Activated CD4-positive, alpha-beta T cell treated with anti-CD3 and anti-CD28 coated beads, Interleukin-2, Interleukin-4, amounts not matched to agents 100 ng/mL and 50 ng/mL, durations not matched to agents 16 hours and 8 hours (primary cell): ENCODE measurements around the gene NTHL1.

Experiments
- DNase-seq: peaks from one replicate; pipeline ENCODE4 v3.0.0-alpha.2; 2020; ENCODE audit warnings: low spot score

The NTHL1 gene

DNA sequence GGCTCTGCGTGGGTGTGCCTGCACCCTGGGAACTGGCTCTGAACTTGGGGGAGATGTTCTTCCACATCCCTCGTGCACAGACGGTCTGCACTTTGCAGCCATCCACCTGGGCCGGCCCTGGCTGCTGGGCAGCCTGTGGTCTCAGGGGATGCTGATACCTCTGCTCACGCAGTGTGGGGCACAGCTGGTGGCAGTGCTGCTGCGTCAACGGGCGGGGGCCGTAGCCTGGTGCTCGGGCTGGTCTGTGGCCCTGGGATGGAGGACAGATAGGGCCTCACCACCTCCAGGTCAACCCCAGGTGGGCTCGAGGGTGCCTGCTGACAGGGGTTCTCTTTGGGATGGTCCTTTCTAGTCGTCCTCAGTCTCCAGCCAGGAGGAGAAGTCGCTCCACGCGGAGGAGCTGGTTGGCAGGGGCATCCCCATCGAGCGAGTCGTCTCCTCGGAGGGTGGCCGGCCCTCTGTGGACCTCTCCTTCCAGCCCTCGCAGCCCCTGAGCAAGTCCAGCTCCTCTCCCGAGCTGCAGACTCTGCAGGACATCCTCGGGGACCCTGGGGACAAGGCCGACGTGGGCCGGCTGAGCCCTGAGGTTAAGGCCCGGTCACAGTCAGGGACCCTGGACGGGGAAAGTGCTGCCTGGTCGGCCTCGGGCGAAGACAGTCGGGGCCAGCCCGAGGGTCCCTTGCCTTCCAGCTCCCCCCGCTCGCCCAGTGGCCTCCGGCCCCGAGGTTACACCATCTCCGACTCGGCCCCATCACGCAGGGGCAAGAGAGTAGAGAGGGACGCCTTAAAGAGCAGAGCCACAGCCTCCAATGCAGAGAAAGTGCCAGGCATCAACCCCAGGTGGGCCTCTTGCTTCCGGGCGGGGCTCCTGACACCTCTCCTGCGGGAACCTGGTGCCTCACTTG, 36.5 kb upstream of the NTHL1 start:
- no peak for DNase-seq

DNA sequence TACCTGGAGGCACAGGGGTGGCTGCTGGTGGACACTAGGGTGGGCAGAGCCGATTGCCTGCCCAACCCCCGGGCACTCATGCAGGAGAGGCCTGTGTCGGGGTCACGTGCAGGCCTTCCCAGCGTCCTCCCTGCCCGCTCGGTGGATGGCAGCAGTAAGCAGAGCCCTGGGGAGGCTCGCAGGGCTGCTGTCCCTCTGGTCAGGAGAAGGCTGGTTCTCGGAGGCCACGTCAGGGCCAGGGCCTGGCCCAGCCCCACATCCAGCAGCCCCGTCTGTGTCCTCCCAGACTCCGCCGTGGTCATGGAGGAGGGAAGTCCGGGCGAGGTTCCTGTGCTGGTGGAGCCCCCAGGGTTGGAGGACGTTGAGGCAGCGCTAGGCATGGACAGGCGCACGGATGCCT, 35.8 kb upstream of the NTHL1 start:
- no peak for DNase-seq

DNA sequence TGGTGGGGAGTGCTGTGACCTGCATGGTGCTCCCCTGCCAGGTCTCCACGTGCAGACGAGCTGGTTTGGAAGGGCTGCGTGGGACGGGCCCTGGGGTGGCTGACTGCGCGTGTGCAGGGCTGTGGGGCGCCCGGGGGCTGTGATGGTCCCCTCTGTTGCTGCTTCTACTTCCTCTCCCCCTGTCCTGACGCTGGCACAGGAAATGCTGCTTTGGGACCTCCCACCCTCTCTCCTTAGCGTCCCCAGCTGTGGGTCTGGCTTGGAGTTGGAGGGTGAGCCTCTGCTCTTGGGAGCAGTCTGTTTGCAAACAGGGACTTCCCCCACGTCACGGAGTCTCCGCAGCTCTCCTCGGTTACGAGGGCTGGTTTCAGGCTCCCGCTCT, 35.3 kb upstream of the NTHL1 start:
- no peak for DNase-seq

DNA sequence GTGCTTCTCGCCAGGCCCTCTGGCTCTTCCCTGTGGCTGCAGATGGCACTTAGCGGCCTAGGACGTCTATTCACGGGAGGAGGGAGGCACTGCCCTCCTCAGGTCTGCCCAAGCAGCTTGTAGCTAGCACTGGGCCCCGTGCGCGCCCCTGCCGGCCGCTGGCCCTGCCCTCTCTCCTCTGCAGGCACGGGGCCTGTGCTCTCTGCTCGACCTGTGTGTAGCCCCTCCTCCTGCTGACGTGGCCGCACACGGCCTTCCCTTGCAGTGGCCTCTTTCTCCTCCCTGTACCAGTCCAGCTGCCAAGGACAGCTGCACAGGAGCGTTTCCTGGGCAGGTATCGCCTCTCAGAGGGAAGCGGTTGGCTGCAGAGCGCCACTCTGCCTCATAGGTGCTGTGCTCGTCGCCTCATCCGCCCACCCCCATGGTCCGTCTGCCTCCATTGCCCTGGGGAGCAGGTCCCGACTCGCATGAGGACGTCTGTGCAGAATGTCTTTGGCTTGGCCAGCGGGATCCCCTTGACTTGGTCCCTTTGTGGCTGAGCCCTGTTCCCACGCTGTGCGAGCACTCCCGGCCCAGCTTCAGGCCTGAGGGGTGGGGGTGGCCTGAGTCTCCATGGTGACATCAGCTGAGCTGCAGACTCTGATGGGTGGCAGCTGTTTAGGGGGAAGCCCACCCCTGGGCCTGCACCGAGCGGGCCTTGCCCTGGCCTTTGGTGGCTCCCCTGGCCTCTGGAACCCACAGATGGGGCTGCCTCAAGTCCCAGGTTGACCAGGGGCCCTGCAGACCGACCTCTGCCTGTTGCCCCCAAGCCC, 34.7 kb upstream of the NTHL1 start:
- no peak for DNase-seq

DNA sequence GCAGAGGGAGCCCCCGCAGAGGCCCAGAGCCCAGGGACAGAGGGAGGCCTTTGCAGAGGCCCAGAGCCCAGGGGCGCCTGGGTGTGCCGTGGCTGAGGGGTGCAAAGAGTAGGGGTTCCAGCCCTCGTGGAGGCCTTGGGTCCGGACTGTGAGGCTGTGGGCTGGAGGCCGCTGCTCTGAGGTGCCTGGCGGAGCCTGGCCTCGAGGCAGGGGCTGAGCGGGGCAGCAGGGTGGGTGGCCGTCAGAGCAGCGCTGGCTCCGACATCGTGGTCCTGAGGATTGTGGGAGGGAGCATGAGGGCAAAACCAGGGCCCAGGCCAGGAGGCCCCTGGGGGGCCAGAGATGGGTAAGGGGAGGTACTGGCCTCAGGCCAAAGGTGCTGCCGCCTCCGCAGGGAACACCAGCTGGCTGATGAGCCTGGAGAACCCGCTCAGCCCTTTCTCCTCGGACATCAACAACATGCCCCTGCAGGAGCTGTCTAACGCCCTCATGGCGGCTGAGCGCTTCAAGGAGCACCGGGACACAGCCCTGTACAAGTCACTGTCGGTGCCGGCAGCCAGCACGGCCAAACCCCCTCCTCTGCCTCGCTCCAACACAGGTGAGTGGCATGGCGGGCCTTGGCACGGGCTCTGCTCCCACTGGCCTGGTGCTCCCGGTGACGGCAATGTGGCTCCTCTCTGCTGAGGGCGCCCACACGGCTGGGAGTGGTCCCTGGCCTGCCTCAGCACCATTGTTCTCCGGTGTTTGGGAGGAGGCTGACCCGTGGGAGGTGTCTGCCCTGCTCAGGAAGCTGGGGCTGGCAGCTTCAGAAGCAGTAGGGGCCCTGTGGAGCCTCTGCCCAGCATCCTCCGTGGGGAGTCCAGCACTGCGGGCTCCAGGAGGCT, 33.8 kb upstream of the NTHL1 start:
- no peak for DNase-seq

DNA sequence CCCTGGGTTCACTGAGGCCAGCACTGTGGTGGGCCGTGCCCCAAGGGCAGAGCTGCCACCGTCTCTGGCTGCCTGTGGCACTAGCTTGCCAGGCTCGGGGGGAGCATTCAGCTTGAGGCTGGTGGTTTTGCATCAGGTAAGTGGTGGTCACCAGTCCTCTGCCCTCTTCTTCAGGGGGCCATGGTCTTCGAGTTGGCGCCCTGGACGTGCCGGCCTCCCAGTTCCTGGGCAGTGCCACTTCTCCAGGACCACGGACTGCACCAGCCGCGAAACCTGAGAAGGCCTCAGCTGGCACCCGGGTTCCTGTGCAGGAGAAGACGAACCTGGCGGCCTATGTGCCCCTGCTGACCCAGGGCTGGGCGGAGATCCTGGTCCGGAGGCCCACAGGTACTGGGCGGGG, 32.4 kb upstream of the NTHL1 start:
- no peak for DNase-seq

DNA sequence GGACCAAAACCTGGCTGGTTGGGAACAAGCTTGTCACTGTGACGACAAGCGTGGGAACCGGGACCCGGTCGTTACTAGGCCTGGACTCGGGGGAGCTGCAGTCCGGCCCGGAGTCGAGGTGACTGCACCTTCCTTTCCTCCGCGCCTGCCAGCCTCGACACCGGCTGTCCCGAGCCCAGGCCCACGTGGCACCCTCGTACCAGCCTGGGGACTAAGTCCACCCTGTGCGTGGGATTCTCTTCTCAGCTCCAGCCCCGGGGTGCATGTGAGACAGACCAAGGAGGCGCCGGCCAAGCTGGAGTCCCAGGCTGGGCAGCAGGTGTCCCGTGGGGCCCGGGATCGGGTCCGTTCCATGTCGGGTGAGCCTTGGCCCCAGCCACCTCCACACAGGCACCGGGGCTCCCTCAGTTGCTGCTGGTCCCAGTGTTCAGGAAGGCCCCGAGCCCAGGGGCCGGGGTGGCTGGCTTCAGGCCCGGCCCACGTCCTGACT, 31.7 kb upstream of the NTHL1 start:
- DNase-seq: no peak

DNA sequence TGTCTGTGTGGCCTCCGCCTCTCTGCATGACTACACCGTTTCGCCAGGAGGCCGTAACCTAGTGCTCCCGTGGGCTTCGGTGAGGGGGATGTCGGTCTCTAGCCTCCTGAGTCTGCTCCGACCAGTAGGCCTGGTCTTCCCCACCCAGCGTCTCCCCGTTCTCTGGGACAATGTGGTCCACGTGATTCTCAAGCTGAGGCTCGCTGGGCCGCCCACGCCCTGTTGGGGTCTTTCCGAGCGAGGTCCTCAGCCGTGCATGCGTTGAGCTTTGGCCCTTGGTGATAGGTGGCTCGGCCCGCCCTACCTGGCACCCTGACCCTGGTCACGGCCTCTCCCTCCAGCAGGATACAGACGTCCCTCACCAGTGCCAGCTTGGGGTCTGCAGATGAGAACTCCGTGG, 31.1 kb upstream of the NTHL1 start:
- DNase-seq: no peak

DNA sequence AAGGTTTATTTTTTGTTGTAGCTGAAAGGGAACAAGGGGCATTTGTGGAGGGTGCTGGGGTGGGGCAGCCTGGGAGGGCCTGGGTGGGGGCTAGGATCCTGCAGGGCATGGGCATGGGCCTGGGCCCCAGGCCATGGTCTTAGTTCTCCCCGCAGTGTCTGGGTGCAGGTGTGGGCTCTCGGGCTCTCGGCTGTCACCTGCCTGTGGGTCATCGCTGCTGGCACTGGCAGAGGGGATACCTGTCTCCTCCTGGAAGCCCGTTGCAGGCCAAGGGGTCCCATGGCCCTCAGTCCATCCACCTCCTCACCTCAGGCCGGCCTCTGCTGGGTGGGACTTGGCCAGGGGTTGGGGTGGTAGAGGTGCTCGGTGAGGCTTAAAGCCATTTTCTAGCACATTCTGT, 30.5 kb upstream of the NTHL1 start:
- no peak for DNase-seq

DNA sequence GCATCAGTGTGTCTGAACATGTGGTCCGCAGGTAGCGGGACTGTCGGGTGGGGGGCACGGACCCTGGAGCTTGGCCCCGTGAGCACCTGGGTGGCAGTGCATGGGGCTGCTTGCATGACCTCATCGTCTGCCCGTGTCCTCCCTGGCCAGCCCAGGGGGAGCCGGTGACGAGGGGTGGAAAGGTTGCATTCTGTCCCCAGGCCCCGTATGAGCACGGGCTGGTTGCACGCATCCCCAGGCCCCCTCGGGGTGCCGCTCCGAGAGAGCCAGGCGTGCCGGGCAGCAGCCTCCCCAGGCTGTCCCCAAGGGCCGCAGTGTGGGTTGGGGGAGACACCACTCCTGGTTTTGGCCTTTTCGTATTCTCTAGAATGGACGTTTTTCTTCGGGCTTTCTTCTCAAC, 30.1 kb upstream of the NTHL1 start:
- no peak for DNase-seq

DNA sequence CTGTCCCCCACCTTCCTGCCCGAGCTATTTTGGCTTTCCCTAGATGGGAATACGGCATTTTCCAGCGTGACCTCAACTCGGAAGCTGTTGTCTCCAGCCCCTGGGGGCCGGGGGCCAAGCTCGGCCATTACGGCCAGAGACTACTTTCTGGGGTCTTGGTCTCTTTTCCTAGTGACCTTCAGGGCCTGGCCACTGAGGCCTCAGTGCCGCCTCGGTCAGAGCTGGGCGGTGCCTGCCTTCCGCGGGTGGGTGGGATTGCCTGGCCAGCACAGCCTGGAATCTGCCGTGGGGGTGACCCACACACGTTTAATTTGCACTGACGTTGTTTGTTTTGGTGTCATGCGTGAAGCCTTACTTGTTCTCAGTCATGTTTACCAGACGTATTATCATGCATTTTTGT, 29.4 kb upstream of the NTHL1 start:
- no peak for DNase-seq

DNA sequence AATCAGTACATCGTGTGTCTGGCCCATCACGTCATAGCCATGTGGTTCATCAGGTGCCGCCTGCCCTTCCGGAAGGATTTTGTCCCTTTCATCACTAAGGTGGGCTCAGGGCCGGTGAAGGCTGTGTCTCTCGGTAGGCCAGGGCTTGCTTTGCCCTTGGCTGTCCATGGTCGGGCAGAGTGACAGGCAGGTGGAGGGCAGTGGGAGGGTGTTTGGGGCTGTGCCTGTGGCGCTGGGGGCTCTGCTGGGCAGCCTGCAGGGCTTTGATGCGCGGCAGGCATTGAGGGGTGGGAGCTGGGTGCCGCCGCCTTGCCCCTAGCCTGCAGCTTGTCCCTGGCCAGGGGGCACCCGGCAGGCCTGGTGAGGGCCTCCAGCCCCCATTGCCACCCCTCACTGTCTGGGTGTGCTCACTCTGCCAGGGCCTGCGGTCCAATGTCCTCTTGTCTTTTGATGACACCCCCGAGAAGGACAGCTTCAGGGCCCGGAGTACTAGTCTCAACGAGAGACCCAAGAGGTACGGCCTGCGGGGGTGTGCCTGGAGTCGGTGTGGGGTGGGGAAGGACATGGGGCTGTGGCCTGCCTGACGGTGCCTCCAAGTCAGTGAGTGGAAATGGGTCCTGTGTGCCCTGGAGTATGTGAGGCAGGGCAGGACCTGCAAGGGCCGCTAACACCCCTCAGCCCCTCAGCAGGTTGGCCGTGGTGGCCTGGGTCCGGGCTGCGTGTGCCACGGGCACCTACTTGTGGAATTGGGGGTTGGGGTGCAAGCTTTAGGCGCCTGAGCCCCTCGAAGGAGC, 28.6 kb upstream of the NTHL1 start:
- no peak for DNase-seq

DNA sequence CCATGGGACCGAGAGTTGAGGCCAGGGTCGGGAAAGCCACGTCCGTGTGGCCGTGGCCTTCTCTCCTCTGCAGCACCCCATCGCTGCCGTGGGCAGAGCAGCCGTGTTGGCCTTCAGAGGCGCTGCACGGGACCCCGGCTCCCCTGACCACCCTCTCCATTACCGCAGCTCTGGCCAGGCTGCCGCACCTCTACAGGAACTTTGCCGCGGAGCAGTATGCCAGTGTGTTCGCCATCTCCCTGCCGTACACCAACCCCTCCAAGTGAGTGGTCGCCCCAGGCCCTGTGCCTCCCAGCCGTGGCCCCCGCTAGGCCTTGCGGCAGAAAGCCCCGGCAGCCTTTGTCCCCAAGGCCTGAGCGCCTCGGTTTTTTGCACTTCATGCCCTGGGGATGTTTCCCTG, 28.0 kb upstream of the NTHL1 start:
- no peak for DNase-seq

DNA sequence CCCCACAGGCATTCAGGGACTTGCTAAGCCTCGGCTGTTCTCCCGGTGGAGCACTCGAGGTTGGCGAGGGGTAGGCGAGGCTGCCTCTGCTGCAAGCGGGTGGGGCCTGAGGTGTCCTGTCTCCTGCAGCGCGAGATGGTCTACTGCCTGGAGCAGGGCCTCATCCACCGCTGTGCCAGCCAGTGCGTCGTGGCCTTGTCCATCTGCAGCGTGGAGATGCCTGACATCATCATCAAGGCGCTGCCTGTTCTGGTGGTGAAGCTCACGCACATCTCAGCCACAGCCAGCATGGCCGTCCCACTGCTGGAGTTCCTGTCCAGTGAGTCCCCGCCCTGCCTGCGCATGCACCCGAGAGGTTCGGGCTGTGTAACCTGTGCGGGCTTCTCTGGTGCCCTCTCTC, 26.4 kb upstream of the NTHL1 start:
- no peak for DNase-seq

DNA sequence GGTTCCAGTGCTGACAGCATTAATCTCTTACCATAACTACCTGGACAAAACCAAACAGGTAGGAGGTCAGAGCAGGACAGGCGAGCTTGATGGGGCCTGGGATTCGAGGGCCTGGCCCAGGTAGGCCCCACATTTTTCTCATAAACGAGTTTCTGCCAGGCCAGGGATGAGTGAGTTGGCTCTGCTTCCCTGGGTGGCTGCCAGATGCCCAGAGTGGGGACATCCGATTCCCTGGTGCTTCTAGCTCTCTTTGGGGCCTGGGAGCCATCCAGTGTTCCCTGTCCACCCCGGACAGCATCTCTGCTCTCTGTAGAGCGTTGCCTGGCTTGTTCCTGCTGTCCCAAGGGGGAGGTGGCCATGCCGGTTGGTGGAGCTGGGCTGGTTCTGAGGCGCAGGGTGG, 25.3 kb upstream of the NTHL1 start:
- no peak for DNase-seq

DNA sequence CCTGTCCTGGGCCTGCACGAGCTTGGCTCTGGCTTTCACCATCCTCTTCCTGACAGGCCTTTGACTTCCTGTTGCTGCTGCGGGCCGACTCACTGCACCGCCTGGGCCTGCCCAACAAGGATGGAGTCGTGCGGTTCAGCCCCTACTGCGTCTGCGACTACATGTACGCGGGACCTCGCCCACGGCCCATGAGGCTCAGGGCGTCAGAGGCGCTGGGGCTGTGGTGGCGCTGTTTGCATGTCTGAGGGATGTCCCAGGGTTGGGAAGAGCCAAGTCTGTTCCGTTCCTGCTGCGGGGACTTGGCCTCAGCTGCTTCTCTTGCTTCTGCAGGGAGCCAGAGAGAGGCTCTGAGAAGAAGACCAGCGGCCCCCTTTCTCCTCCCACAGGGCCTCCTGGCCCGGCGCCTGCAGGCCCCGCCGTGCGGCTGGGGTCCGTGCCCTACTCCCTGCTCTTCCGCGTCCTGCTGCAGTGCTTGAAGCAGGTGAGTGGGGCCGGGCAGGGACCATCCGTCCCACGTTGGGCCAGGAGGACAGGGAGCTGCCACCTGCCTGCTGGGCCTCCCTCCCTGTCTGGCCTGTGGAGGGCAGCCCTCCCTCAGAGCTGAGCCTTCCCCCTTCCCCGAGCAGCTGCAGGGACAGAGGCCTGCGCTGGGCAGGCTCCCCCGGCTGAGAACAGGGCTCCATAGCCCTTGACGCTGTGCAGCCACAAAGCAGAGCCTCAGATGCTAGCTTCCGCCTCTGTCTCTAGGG, 24.0 kb upstream of the NTHL1 start:
- DNase-seq: no peak

DNA sequence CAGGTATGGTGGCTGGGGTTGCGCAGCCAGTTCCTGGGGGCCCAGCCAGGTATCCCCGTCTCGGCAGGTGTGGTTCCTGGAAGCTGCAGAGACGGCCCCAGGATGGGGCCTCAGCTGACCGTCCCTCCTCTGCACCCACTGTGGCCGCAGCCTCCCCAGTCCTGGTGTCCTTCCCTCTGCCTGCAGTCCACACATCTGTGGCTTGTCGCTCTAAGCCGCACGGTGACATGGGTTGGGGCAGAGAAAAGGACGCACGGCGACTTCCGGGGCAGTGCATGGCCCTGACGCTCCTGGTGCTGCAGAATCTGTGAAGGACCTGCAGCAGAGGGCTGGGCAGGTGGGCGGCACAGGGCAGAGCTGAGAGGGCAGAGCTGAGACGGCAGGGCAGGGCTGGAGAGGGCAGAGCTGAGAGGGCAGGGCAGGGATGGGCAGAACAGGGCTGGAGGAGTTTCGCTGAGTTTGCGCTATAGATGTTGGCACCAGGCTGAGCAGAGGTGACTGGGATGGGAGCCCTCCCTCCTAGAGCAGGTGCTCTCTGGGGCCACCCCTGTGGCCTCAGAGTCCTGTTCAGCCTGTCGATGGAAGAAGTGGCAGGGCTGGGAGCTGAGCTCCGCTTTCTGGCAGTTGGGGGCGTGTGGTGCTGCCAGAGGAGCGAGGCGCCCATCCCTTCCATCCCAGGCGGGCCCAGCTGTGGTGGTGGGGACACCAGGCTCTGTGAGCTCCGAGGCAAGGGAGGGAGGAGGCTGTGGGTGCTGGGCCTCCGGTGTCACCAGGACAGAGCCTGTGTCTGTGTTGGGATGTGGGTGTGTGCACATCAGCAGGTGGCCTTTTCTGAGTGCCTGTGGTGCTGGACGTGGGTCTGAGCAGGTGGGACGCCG, 23.2 kb upstream of the NTHL1 start:
- DNase-seq: no peak

DNA sequence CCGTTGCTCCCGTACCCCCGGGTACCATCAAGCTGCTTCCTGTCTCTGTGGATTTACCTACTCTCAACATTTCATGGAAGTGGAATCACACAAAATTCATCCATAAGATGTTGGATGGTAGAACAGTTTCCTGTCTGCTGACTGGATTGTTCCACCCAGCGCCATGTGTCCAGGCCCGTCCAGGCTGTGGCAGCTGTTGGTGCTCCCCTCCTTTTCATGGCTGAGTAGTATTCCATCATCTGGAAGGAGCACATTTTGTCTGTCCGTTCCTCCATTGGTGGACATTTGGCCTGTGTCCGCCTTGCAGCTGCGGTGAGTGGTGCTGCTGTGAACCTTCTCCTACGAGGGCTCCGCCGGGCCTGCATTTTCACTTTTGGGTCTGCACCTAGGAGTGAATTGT, 18.5 kb upstream of the NTHL1 start:
- no peak for DNase-seq

DNA sequence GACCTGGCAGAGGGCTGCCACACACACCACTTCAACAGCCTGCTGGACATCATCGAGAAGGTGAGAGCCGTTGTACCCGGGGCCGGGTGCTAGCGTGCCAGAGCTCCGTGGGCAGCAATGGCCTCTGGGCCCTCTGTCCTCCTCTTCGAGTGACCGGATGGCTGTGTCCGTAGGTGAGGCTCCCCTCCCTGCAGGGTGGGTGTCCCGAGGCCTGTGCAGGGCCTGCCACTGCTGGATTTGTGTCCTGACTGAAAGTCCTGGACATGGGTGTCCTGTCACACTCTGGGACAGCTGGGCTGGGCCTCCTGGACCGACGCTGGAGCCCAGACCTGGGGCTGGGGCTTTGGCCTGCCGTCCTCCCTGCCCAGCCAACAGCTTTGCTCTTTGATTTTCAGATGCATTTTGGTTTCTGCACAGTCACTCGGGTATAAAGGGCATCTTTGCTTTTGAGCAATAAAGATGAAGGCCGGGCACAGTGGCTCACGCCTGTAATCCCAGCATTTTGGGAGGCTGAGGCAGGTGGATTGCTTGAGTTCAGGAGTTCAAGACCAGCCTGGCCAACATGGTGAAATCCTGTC, 16.8 kb upstream of the NTHL1 start:
- no peak for DNase-seq
